HCT116 (cell line): Measurements from ENCODE around the gene NPPB. TPM values are rescaled to one million over a fixed set of nuclear protein-coding genes. Genes with fewer than 3 reads are reported as not detected.

Experiments used
- ATAC-seq: fragments of 200-7000 bp; cut with Tn5 transposase; 2 replicates; pipeline ENCODE4 v1.9.1; 2020; ENCODE audit warnings: mild to moderate bottlenecking, moderate library complexity
- BruUV-seq: library from RNA; stranded (reverse); fragments of 400-500 nt; replicated peaks from 2 replicates; lab custom pipeline; 2021; lab: Mats Ljungman, UMichigan
- CTCF ChIA-PET: fragments of 300-600 bp; sonication (Branson Sonifier 250); formaldehyde crosslinking; loops from one replicate; lab custom pipeline; 2021; ENCODE audit warnings: antibody characterized with exemption; lab: Charles Lee
- POLR2A ChIA-PET: fragments of 300-600, 350-600 bp; sonication (Branson Sonifier 250); formaldehyde crosslinking; loops from one replicate; lab custom pipeline; 2021; ENCODE audit warnings: antibody characterized with exemption; lab: Charles Lee
- RAD21 ChIA-PET, 2 experiments: fragments of 300-600 bp; sonication (Branson Sonifier 250); formaldehyde crosslinking; loops; one replicate each; lab custom pipeline; 2023; ENCODE audit warnings: low total read pairs in 2 of 2; ENCODE audit not compliant: uncharacterized antibody in 2 of 2, unreplicated experiment in 2 of 2, low non-redundant PET in 1 of 2; lab: Charles Lee
- DNase-seq: peaks from one replicate; pipeline ENCODE4 v3.0.0-alpha.2; 2010; ENCODE audit warnings: low read depth, low spot score
- H2AFZ ChIP-seq: fragments of 200-600 bp; shearing (Covaris generic), sonication (generic); 2 replicates; pipeline ENCODE4 v1.6.1; 2017; ENCODE audit warnings: low read depth, mixed run types, mixed read lengths, antibody characterized with exemption, low read length; ENCODE audit not compliant: poor library complexity, severe bottlenecking
- H3K27ac ChIP-seq: 2 replicates; pipeline ENCODE4 v1.5.1; 2012; ENCODE audit warnings: low read depth, low read length
- H3K27me3 ChIP-seq: fragments of 200-600 bp; sonication (generic); 2 replicates; pipeline ENCODE4 v1.6.1; 2016; ENCODE audit warnings: mixed run types, low read length, mixed read lengths; ENCODE audit not compliant: insufficient read depth
- H3K36me3 ChIP-seq, 2 experiments: fragments of 200-500 bp in 1 of 2; fragments of 200-600 bp in 1 of 2; sonication (Bioruptor generic) in 1 of 2; sonication (generic) in 1 of 2; 2 replicates each; pipeline versions ENCODE4 v1.5.1 to v1.6.1; 2014 to 2016; ENCODE audit warnings: low read length in 2 of 2, inconsistent platforms in 1 of 2, mixed read lengths in 1 of 2, mixed run types in 1 of 2; ENCODE audit not compliant: insufficient read depth in 2 of 2, control insufficient read depth in 1 of 2
- H3K4me1 ChIP-seq, 2 experiments: fragments of 200-600 bp in 1 of 2; sonication (generic) in 1 of 2; 2 replicates each; pipeline versions ENCODE4 v1.5.1 to v1.6.1; 2012 to 2017; ENCODE audit warnings: low read length in 2 of 2, inconsistent platforms in 1 of 2, mild to moderate bottlenecking in 1 of 2, mixed read lengths in 1 of 2, mixed run types in 1 of 2, moderate library complexity in 1 of 2; ENCODE audit not compliant: insufficient read depth in 2 of 2, control insufficient read depth in 1 of 2
- H3K4me2 ChIP-seq: fragments of 200-600 bp; sonication (generic); 2 replicates; pipeline ENCODE4 v1.6.1; 2017; ENCODE audit warnings: mixed run types, low read length, mixed read lengths
- H3K4me3 ChIP-seq, 2 experiments: fragments of 200-600 bp in 1 of 2; sonication (generic) in 1 of 2; replicated peaks in 1 of 2; 2 replicates each; pipeline ENCODE4 v1.5.1; 2011 to 2016; ENCODE audit warnings: low read length in 2 of 2, control low read depth in 1 of 2, low read depth in 1 of 2, mild to moderate bottlenecking in 1 of 2, mixed read lengths in 1 of 2, mixed run types in 1 of 2
- H3K79me2 ChIP-seq: fragments of 200-600 bp; sonication (generic); 2 replicates; pipeline ENCODE4 v1.6.1; 2017; ENCODE audit warnings: mild to moderate bottlenecking, mixed run types, low read length, moderate library complexity, mixed read lengths; ENCODE audit not compliant: insufficient read depth
- H3K9ac ChIP-seq: fragments of 200-600 bp; sonication (generic); 2 replicates; pipeline ENCODE4 v1.6.1; 2016; ENCODE audit warnings: low read length, mixed read lengths
- H3K9me2 ChIP-seq: fragments of 200-600 bp; sonication (generic), shearing (Covaris generic); 2 replicates; pipeline ENCODE4 v1.6.1; 2017; ENCODE audit warnings: mixed run types, mild to moderate bottlenecking, moderate library complexity; ENCODE audit not compliant: insufficient read depth
- H3K9me3 ChIP-seq, 2 experiments: fragments of 200-500 bp in 1 of 2; fragments of 200-600 bp in 1 of 2; sonication (Bioruptor generic) in 1 of 2; sonication (generic) in 1 of 2; 2 replicates each; pipeline ENCODE4 v1.6.1; 2014 to 2017; ENCODE audit warnings: low read length in 2 of 2, mixed read lengths in 2 of 2, inconsistent platforms in 1 of 2, low read depth in 1 of 2, mild to moderate bottlenecking in 1 of 2, mixed run types in 1 of 2, moderate library complexity in 1 of 2; ENCODE audit not compliant: control insufficient read depth in 1 of 2, insufficient read depth in 1 of 2
- H4K20me1 ChIP-seq: fragments of 200-600 bp; sonication (generic), shearing (Covaris generic); 2 replicates; pipeline ENCODE4 v1.6.1; 2017; ENCODE audit warnings: mixed run types, mild to moderate bottlenecking, moderate library complexity; ENCODE audit not compliant: insufficient read depth
- ATF3 ChIP-seq: IDR thresholded peaks from 2 replicates; pipeline ENCODE4 v1.6.1; 2012
- CTCF ChIP-seq, 3 experiments: fragments of 200-600 bp in 1 of 3; sonication (generic) in 1 of 3; IDR thresholded peaks in 2 of 3; conservative IDR thresholded peaks in 1 of 3; 2 replicates each; pipeline ENCODE4 v1.5.1; 2012 to 2017; ENCODE audit warnings: low read depth in 2 of 3, low read length in 2 of 3, antibody characterized with exemption in 1 of 3, borderline replicate concordance in 1 of 3, control low read depth in 1 of 3, mild to moderate bottlenecking in 1 of 3, mixed read lengths in 1 of 3, mixed run types in 1 of 3, moderate library complexity in 1 of 3; ENCODE audit not compliant: insufficient read depth in 1 of 3
- JUND ChIP-seq: IDR thresholded peaks from 2 replicates; pipeline ENCODE4 v1.6.1; 2012
- SIN3A ChIP-seq: IDR thresholded peaks from 2 replicates; pipeline ENCODE4 v1.6.1; 2012; ENCODE audit warnings: low read depth
- SP1 ChIP-seq: IDR thresholded peaks from 2 replicates; pipeline ENCODE4 v1.6.1; 2012; ENCODE audit warnings: low read depth
- ZBTB33 ChIP-seq: IDR thresholded peaks from 2 replicates; pipeline ENCODE4 v1.6.1; 2011; ENCODE audit warnings: mild to moderate bottlenecking, low read length, moderate library complexity; ENCODE audit not compliant: insufficient replicate concordance; ENCODE audit errors: extremely low read depth
- intact Hi-C: fragments of 100-400 bp; cut with micrococcal nuclease; formaldehyde crosslinking; loops from 2 replicates; pipeline ENCODE4 v1.10.0; 2022
- total RNA-seq: library from RNA; stranded (reverse); gene quantifications from one replicate; pipeline ENCODE4 v1.2.1, GENCODE V29; 2021; ENCODE audit not compliant: unreplicated experiment

Gene NPPB
- total RNA-seq, 1 experiment from 2014 or later: not detected

- no TSS peak for BruUV-seq
- no peak for ATAC-seq
Measured at GRCh38 chr1:11860083-11860482, 1.3 kb upstream of the NPPB start.

More at GRCh38 chr1:11860083-11860482, 1.3 kb upstream of the NPPB start:
- no peaks in the 10 kb centered on the region for H3K79me2 ChIP-seq
- peaks cover 56% of the 10 kb centered on the region for H3K27me3 ChIP-seq
- no peaks in the 10 kb centered on the region for H4K20me1 ChIP-seq
- H3K9me3 ChIP-seq: no peaks in the 10 kb centered on the region
- peaks cover 4 to 10% of the 10 kb centered on the region in 2 experiments; a peak in 3 of 4 replicates for H3K4me1 ChIP-seq
- RAD21 ChIA-PET: no interaction called here
- intact Hi-C loops: no loop called here
- no peak overlapping the region for H3K9ac ChIP-seq
- H3K4me3 ChIP-seq: no peak overlapping the region
- no peak for TF ChIP-seq ZBTB33
- no peak for TF ChIP-seq CTCF (IDR thresholded peaks at IDR 0.05 in 2 of 3, conservative IDR thresholded peaks at IDR 0.05 in 1 of 3; ENCODE audit: borderline replicate concordance in 1 of 3, insufficient read depth in 1 of 3, low read depth in 2 of 3, low read length in 2 of 3)
- TF ChIP-seq SP1: no peak
- no peak for TF ChIP-seq JUND
- TF ChIP-seq SIN3A: no peak
- TF ChIP-seq ATF3: no peak
- POLR2A ChIA-PET: no interaction called here
- DNase-seq: no peak
- no peak overlapping the region for H3K4me2 ChIP-seq
- no peaks in the 10 kb centered on the region for H3K9me2 ChIP-seq
- H3K27ac ChIP-seq: no peak overlapping the region
- H2AFZ ChIP-seq: no peak overlapping the region
- CTCF ChIA-PET: no interaction called here
- no peaks in the 10 kb centered on the region for H3K36me3 ChIP-seq
